Measurements from ENCODE around the gene GPRC5A. TPM values are rescaled to one million over a fixed set of nuclear protein-coding genes. Genes with fewer than 3 reads are reported as not detected.
A peak's percentile ranks its signal among the peaks of the same experiment; 100 is the strongest.

GPRC5A gene
- total RNA-seq, 1 experiment from 2014 or later: 468 TPM

GRCh38 chr12:12868477-12869235, 22.7 kb upstream of the GPRC5A start:
- intact Hi-C loops (cut with micrococcal nuclease; ENCODE audit: unreplicated experiment): no loop called here
- TF ChIP-seq EZH2 (IDR thresholded peaks at IDR 0.05; ENCODE audit: low read depth): no peak
- TF ChIP-seq, protein P1, sequence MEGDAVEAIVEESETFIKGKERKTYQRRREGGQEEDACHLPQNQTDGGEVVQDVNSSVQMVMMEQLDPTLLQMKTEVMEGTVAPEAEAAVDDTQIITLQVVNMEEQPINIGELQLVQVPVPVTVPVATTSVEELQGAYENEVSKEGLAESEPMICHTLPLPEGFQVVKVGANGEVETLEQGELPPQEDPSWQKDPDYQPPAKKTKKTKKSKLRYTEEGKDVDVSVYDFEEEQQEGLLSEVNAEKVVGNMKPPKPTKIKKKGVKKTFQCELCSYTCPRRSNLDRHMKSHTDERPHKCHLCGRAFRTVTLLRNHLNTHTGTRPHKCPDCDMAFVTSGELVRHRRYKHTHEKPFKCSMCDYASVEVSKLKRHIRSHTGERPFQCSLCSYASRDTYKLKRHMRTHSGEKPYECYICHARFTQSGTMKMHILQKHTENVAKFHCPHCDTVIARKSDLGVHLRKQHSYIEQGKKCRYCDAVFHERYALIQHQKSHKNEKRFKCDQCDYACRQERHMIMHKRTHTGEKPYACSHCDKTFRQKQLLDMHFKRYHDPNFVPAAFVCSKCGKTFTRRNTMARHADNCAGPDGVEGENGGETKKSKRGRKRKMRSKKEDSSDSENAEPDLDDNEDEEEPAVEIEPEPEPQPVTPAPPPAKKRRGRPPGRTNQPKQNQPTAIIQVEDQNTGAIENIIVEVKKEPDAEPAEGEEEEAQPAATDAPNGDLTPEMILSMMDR (conservative IDR thresholded peaks at IDR 0.05): no peak
- no peaks in the 10 kb centered on the region for H3K27me3 ChIP-seq (ENCODE audit: insufficient read depth, low read depth)
- H4K20me1 ChIP-seq (ENCODE audit: insufficient read depth): no peaks in the 10 kb centered on the region
- H3K9me3 ChIP-seq (ENCODE audit: insufficient read depth, low read depth): peaks cover 10% of the 10 kb centered on the region; the same call in 1 of the 2 replicates
- no peak for DNase-seq
- no peak overlapping the region for H2AFZ ChIP-seq
- H3K27ac ChIP-seq: peak overlapping the region; percentile 11; the same call in 1 of the 2 replicates
- H3K9me2 ChIP-seq (ENCODE audit: insufficient read depth): no peaks in the 10 kb centered on the region
- peaks cover 36% of the 10 kb centered on the region for H3F3A ChIP-seq (ENCODE audit: insufficient read depth, low read depth)
- H3K79me2 ChIP-seq (ENCODE audit: low read depth): no peaks in the 10 kb centered on the region; the same call in 1 of the 2 replicates
- CTCF ChIA-PET: no interaction called here
- no peak overlapping the region for H3K4me2 ChIP-seq
- H3K4me1 ChIP-seq (replicated peaks; ENCODE audit: insufficient read depth): peaks cover 35% of the 10 kb centered on the region
- peaks cover 24% of the 10 kb centered on the region for H3K36me3 ChIP-seq (ENCODE audit: low read depth)
- H3K4me3 ChIP-seq: no peak overlapping the region
- POLR2A ChIA-PET (ENCODE audit: unreplicated experiment): interaction anchor here (0.6 kb wide), 2 partner anchors 8 to 22 kb away, joined by 3 read pairs; no protein-coding TSS in a partner anchor
- no TSS peak for BruUV-seq (replicated peaks)

- TF ChIP-seq, protein P1 (conservative IDR thresholded peaks at IDR 0.05): no peak
- no peak for TF ChIP-seq EZH2 (IDR thresholded peaks at IDR 0.05; ENCODE audit: low read depth)
- Histone ChIP-seq H3K4me1 (replicated peaks; ENCODE audit: insufficient read depth) (peaks cover 53% of the 10 kb centered on the region), H3K27ac (peak overlapping the region; percentile 97), H3K79me2 (ENCODE audit: low read depth) (no peaks in the 10 kb centered on the region; the same call in 1 of the 2 replicates), H3K9me2 (ENCODE audit: insufficient read depth) (no peaks in the 10 kb centered on the region), H3F3A (ENCODE audit: insufficient read depth, low read depth) (peaks cover 53% of the 10 kb centered on the region), H3K4me2 (no peak overlapping the region; the same call in 1 of the 2 replicates), H3K9me3 (ENCODE audit: insufficient read depth, low read depth) (peaks cover 10% of the 10 kb centered on the region; the same call in 1 of the 2 replicates), H3K36me3 (ENCODE audit: low read depth) (peaks cover 29% of the 10 kb centered on the region), H3K27me3 (ENCODE audit: insufficient read depth, low read depth) (no peaks in the 10 kb centered on the region), H2AFZ (no peak overlapping the region), H3K4me3 (no peak overlapping the region), H4K20me1 (ENCODE audit: insufficient read depth) (no peaks in the 10 kb centered on the region)
- POLR2A ChIA-PET (ENCODE audit: unreplicated experiment): no interaction called here
- BruUV-seq (replicated peaks): no TSS peak
- DNase-seq: peak in 1 of 2 experiments; percentile 83
- intact Hi-C loops (cut with micrococcal nuclease; ENCODE audit: unreplicated experiment): loop anchor here (5.0 kb wide), 1 partner anchor 302 kb away; no protein-coding TSS in a partner anchor
- CTCF ChIA-PET: no interaction called here
Measured at GRCh38 chr12:12870465-12870864, 20.9 kb upstream of the GPRC5A start.

DNA sequence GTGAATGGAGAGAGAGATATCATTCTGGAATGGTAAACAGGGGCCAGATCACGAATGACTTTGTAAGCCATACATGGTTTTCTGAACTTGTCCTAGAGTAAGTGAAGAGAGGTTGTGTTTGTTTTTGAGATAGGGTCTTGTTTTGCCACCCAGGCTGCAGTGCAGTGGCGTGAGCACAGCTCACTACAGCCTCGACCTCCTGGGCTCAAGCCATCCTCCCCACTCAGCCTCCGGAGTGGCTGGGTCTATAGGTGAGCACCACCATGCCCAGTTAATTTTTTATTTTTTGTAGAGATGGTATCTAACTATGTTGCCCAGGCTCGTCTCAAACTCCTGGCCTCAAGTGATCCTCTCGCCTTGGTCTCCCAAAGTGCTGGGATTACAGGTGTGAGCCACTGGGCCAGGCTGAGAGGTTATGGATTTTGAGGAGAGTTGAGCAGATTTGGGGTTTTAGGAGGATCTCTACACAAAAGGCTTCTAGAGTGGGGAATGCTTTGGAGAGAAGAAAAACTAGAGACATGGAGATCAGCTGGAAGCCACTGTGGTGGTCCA, 19.7 kb upstream of the GPRC5A start:
- H2AFZ ChIP-seq: no peak overlapping the region
- intact Hi-C loops (cut with micrococcal nuclease; ENCODE audit: unreplicated experiment): loop anchor here (1.0 to 5.0 kb wide), 10 partner anchors 12 to 301 kb away; partner anchors contain the start of genes DDX47 and GPRC5A
- TSS peak; percentile 58 for BruUV-seq (replicated peaks)

More for the DNA sequence above, 19.7 kb upstream of the GPRC5A start:
- POLR2A ChIA-PET (ENCODE audit: unreplicated experiment): interaction anchor here (0.6 to 2.6 kb wide), 12 partner anchors 11 to 108 kb away, joined by 3 to 42 read pairs (median 8); partner anchors contain the start of genes DDX47 and GPRC5A
- Histone ChIP-seq H3K79me2 (ENCODE audit: low read depth) (no peaks in the 10 kb centered on the region; the same call in 1 of the 2 replicates), H3K36me3 (ENCODE audit: low read depth) (peaks cover 25% of the 10 kb centered on the region), H3K4me3 (no peak overlapping the region), H3K27me3 (ENCODE audit: insufficient read depth, low read depth) (no peaks in the 10 kb centered on the region), H3K4me2 (peak overlapping the region; percentile 60), H3K9me2 (ENCODE audit: insufficient read depth) (no peaks in the 10 kb centered on the region), H3K4me1 (replicated peaks; ENCODE audit: insufficient read depth) (peaks cover 59% of the 10 kb centered on the region), H3F3A (ENCODE audit: insufficient read depth, low read depth) (peaks cover 58% of the 10 kb centered on the region), H3K9me3 (ENCODE audit: insufficient read depth, low read depth) (peaks cover 10% of the 10 kb centered on the region; the same call in 1 of the 2 replicates), H3K27ac (peak overlapping the region; percentile 97), H4K20me1 (ENCODE audit: insufficient read depth) (no peaks in the 10 kb centered on the region)
- CTCF ChIA-PET: interaction anchor here (0.7 to 3.1 kb wide), 4 partner anchors 19 to 59 kb away, joined by 3 to 21 read pairs (median 7); partner anchors contain the start of gene DDX47
- TF ChIP-seq, protein P1 (conservative IDR thresholded peaks at IDR 0.05): no peak
- TF ChIP-seq EZH2 (IDR thresholded peaks at IDR 0.05; ENCODE audit: low read depth): no peak
- no peak for DNase-seq
